Stimulated activated CD4-positive, alpha-beta T cell treated with anti-CD3 and anti-CD28 coated beads, Interleukin-2, amount 100 ng/mL, for 4 hours (primary cell): ENCODE measurements around the gene IRGC.

ENCODE experiments used
- DNase-seq: peaks from one replicate; pipeline ENCODE4 v3.0.0-alpha.2; 2020; ENCODE audit warnings: low read depth

Gene IRGC

DNA sequence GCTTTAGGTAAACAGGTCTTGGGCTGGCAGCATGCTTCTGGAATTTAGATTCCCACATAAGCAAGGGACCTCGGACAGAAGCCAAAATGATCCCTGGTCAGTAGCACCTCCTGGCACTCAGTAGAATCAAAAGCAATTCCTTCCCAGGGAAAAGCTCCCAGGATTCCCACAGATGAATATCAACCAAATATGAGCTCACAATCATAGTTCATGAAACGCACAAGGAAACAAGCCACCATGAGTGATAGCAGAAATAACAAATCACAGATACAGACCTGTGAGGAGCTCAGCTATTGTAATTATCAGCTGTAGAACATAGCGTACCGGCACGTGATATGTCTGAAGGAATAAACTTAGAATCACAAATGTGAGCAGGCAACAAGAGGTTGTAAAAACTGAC, 24.1 kb upstream of the IRGC start:
- DNase-seq, result no peak

DNA sequence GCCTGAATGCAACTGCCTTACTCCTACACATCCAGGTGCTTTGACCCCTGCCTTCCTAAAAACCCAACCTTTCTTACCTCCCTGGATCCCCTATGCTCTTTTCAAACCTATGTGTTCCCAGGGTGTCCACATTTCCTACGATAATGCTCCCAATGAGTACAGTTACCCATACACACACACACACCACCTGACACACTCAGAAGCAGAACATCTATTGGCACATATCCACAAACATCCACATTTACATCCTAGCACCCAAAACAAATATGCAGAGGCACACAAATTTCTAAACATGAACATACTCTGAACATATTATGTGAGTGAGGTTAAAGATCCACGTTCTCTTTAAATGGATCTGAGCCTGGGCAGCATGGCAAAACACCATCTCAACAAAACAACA, 23.5 kb upstream of the IRGC start:
- no peak for DNase-seq

DNA sequence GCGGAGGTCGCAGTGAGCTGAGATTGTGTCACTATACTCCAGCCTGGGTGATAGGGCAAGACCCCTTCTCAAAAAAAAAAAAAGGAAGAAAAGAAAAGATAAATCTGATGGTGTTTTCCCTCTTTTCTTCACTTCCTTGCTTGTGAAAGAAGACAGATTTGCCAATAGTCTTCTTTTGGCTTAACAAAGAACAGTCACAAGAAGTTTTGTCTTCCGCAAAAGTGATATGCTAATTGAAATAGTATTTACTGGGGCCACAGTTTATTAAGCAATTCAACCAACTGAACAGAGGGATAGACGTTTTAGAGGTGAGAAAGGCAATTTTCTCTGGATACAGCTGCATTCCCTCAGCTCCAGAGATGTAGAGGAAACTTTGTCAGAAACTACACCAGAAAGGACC, 23.0 kb upstream of the IRGC start:
- no peak for DNase-seq

DNA sequence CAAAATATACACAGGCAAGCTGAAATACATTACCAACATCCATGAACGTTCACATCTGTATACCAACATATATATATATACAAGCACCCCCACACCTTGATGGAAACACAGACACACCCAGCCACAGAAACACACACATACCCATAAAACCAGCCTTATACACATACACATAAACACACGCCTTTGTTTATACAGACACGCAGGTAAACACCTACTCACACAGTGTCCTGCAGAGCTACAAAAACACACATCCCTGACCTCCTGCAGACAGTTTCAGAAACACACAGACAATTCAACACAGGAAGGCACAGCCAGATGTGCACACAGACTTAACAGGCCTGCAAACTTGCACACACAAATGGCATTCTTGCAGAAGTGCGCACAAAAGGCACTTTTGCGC, 21.3 kb upstream of the IRGC start:
- DNase-seq, result no peak

DNA sequence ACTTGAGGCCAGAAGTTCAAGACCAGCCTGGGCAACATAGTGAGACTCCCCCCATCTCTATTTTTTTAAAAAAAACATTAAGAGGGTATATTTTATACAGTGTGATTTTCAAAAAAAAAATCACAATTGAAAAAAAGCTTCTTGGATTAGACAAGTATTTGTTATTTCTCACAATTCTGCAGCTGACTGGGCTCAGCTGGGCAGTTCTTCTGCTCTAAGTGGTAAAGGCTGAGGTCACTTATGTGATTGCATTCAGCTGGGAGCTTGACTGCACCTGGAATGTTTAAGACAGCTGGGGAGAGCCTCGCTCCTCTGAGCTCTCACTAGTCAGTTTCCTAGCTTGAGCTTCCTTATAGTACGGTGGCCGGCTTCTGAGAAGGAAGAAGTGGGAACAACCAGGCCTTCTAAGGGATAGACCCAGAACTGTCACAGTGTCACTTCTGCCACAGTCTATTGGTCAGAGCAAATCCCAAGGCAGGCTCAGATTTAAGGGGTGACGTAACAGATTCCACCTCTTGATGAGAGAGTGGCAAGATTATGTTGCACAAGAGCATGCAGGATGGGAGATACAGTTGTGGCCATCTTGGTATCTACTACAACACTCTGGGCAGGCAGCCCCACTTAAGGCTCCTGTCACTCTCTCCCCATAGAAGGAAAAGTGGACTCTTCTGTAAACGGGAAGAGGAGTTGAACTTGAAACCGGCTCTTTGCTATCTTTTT, 19.7 kb upstream of the IRGC start:
- no peak for DNase-seq

DNA sequence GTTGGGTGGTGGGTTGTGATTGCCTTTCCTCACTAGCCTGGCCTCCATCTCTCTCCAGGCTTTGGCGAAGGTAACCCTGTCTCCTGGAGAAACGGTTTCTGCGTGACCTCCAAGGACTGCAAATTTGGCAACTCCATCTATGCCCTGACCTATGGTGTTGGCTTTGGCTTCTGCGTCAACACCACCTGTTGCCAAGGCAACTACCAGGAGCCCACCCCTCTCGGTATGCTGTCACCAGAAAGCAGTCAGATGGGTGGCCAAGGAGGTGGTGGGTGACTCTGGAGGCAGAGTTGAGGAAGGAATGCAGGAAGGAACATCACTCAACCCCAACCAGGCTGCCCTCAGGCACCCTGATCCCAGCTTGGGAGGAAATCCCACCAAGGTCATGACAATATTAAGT, 18.6 kb upstream of the IRGC start:
- DNase-seq, result no peak

DNA sequence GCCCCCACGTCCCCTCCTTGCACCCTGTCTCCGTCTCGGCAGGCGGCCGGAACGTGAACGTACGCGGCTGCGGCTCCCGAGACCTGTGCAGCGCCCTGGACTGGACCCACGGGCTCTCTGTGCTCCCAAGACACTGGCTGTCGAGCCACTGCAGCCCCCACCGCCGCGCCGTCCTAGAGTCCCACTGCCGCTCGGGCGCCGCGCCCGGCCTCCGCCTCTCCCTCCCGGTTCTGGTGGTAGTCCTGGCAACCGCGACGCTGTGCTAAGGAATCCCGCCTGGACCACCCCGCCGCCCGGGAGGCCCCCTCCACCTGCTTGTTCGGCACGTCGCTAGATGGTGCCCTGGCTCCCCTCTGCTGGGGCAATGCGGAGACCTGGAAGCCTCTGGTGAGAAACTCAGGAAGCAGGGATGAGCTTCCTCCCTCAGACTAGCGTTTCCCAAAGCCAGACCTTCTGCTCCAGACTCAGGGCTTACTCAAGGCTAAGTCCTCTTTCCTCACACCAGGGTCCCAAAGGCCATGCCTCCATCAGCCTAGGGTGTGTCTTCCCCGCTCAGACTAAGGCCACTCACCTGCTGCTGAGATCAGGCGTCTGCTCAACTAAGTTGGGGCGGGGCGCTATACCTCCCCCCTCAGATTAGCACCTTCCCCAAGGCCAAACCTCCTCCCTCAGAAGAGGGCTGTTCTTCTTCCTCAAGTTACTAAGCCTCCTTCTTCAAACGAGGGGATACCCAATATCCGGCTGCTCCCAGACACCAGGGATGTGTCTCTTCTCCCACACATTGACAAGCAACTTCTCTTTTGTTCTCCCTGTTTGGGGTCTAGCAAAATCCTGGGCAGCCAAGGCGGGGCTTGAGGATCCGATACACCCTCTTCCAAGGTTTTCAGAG, 16.1 kb upstream of the IRGC start:
- DNase-seq, result no peak

DNA sequence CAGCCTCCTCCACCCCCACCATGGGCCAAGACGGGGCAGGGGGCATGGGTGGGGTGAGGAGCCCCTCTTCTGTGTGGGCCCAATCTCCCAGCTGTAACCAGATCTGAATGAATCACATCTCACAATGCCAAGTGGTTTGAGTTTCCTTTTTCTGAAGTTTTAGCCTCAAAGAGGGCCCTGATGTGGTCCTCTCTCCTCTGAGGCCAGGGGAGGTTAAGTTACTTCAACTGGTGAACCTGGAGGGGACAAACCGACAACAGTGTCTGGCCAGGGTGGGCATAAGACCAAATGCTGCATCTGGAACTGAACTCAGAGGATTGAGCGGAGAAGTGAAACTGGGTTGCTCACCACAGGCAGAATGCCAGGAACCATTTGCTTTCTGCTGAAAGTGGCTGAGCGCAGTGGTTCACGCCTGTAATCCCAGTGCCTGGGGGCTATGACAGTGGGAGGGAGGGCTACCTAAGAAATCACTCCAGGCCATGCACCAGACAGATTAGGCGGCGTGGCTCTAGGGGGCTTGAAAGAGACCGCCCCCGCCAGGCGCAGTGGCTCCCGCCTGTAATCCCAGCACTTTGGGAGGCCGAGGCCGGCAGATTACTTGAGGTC, 15.4 kb upstream of the IRGC start:
- DNase-seq, result no peak

DNA sequence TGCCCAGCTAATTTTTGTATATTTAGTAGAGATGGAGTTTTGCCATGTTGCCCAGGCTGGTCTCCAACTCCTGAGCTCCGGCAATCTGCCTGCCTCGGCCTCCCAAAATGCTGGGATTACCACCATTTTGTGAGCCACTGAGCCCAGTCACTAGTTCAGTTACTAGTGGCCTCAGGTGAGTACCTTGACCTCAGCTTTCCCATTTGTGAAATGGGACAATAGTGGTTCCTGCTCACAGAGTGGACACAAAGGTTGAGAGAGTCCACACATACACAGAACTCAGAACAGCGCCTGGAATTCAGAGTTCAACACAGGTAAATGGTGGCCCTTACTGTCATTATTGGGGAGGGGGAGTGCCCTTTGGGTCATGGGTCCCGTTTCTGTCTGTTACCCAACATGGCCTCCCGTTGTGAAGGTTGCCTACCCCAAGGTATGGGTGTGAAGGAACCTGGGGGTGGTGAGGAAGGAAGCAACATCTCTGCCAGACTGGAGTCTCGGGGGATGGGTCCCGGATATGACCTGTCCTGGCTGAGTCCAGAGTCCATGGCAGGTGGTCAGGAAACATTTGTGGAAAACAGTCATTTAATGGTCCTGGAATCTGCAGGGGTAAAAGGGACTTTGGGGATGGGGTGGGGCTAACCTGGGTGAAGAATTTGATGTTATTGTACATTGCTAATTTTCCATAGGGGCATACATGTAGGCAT, 11.7 kb upstream of the IRGC start:
- no peak for DNase-seq

DNA sequence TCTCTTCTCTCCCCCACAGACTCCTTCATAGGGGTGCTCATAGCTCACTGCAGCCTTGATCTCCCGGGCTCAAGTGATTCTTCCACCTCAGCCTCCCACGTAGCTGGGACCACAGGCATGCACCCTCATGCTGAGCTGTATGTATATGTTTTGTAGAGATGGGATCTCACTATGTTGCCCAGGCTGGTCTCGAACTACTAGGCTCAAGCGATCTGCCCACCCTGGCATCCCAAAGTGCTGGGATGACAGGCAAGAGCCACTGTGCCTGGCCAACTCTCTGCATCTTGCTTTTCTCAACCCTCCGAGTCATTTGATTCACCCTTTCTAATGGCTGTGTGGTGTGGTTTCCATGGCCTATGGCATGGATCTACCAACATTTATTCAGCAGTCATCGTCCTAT, 10.1 kb upstream of the IRGC start:
- no peak for DNase-seq

DNA sequence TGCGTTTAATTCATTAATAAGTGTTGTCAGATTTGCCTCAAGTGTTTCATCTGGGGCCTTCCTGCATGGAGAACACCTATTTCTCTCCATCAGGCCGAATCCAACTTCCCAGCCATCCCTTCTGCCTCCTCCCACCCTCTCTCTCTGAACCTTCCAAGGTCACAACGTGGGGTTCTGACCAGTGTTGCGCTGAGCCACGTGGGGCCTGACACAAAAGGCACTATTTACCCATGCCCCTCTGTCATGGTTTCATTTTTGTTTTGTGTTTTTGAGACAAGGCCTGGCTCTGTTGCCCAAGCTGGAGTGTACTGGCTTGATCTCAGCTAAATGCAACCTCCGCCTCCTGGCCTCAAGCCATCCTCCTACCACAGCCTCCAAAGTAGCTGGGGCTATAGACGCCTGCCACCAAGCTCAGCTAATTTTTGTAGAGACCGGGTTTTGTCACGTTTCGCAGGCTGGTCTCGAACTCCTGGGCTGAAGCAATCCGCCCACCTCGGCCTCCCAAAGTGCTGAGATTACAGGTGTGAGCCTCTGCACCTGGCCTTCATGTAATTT, 8.6 kb upstream of the IRGC start:
- no peak for DNase-seq

DNA sequence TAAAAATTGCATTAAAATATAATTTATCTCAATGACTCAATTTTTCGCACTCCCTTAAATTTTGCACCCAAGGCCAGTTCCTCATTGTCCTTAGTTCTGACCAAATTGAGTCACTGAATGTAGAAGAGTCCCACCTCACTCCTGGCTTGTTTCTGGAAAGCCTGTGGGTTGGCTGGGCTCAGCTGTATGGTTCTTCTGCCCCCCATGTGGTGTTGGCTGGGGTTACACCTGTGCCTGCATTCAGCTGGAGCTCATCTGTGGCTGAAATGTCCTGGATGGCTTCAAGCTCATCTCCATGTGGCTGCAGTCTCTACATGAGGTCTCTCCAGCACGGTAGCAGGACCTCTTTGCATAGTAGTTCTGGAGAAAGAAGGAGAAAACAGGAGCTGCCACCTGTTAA, 7.2 kb upstream of the IRGC start:
- no peak for DNase-seq

DNA sequence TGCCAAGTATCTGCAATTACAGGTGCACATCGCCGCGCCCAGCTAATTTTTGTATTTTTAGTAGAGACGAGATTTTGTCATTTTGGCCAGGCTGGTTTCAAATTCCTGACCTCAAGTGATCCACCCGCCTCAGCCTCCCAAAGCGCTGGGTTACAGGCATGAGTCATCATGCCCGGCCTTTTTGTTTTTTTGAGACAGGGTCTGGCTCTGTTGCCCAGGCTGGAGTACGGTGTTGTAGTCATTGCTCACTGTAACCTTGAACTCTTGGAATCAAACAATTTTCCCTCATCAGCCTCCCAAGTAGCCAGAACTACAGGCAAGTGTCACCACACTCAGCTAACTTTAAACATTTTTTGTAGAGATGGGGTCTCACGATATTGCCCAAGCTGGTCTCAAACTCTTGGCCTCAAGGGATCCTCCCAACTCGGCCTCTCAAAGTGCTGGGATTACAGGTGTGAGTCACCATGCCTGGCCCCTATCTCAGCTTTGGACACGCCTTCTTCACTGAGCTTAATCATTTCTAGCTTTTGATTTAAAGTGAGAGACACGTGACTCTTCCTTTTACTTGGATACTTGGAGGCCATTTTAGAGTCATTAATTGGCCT, 4.0 kb upstream of the IRGC start:
- no peak for DNase-seq

DNA sequence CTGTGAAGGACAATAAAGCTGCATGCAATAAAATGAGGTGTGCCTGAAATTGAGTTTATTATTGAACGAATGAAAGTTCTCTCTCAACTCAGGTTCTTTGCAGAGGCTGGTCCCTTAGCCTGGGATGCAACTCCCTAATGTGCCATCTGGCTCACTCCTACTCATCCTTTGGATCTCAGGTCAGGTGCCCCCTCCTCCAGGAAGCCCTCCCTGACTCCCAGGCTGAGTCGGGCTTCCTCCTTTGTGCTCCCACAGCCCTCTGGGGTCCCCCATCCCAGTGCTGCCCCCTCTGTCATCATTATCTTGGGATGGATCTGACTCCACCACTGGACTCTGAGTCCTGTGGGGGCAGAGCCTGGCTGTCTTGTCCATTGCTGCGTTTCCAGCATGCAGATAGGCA, 2.7 kb upstream of the IRGC start:
- no peak for DNase-seq

DNA sequence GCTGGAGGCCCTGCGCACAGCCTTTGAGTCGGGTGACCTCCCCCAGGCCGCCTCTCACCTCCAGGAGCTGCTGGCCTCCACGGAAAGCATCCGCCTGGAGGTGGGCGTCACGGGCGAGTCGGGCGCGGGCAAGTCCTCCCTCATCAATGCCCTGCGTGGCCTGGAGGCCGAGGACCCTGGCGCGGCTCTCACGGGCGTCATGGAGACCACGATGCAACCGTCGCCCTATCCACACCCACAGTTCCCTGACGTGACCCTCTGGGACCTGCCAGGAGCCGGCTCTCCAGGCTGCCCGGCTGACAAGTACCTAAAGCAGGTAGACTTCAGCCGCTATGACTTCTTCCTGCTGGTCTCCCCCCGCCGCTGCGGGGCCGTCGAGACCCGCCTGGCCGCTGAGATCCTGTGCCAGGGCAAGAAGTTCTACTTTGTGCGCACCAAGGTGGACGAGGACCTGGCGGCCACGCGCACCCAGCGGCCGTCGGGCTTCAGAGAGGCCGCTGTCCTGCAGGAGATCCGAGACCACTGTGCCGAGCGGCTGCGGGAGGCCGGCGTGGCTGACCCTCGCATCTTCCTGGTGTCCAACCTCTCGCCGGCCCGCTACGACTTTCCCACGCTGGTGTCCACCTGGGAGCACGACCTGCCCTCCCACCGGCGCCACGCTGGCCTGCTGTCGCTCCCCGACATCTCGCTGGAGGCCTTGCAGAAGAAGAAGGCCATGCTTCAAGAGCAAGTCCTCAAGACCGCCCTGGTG, 2.9 kb downstream of the IRGC start:
- no peak for DNase-seq

DNA sequence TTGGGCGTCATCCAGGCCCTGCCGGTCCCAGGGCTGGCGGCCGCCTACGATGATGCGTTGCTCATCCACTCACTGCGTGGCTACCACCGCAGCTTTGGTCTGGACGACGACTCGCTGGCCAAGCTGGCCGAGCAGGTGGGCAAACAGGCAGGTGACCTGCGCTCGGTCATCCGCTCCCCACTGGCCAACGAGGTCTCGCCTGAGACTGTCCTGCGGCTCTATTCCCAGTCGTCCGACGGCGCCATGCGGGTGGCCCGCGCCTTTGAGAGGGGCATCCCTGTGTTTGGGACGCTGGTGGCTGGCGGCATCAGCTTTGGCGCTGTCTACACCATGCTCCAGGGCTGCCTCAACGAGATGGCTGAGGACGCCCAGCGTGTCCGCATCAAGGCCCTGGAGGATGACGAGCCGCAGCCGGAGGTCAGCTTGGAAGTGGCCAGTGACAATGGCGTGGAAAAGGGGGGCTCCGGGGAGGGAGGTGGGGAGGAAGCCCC, 3.5 kb downstream of the IRGC start:
- no peak for DNase-seq

DNA sequence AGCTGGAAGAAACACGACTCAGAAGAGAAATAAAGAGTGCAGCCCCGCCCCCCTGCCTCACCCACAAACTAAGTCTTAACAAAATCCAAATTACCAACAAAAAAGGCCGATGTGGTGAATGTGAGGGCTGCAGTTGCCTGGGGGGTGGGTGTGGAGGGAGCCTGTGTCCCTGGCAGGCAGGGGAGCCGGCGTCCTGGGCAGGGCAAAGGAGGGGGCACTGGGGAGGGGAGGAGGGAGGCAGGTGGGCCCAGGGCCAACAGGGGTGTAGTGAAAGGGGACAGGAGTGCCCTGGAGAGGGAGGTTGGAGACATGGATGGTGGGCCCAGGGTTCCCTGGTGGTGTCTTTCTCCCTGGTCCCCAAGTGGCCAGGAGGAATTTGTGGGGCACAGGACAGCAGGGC, 4.0 kb downstream of the IRGC start:
- no peak for DNase-seq

DNA sequence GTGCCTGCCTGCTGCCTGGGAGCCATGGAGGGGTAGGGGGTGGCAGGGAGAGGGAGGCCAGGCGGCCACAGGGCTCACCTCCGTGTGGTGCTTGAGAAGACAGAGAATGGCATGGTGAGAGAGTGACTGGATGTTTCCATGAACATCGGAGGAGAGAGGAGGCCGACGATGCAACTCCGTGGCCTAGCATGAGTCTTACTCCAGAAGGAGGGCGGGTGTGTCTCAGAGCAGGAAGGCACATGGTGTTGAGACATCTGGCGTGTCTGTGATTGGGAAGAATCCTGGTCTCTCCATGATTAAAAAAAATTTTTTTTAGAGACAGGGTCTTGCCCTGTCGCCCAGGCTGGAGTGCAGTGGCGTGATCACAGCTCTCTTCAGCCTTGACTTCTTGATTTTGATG, 5.1 kb downstream of the IRGC start:
- no peak for DNase-seq

DNA sequence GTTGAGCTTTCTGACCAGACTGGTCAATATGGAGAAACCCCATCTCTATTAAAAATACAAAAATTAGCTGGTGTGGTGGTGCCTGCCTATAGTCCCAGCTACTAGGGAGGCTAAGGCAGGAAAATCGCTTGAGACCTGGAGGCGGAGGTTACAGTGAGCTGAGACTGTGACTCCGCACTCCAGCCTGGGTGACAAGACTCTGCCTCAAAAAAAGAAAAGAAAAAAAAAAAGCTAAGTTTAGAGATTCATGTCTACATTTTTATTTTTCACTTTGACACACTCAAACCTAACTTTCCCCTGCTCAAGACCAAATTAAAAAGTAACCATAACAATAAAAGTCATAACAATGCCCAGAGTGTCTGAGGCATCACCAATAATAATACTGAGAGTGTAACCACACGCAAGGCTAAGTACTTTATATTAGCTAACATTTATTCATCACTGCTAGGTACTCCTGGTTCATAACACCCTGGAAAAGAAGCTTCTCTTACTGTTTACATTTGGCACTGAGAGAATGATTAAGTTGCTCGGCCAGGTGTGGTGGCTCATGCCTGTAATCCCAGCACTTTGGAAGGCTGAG, 5.7 kb downstream of the IRGC start:
- no peak for DNase-seq

DNA sequence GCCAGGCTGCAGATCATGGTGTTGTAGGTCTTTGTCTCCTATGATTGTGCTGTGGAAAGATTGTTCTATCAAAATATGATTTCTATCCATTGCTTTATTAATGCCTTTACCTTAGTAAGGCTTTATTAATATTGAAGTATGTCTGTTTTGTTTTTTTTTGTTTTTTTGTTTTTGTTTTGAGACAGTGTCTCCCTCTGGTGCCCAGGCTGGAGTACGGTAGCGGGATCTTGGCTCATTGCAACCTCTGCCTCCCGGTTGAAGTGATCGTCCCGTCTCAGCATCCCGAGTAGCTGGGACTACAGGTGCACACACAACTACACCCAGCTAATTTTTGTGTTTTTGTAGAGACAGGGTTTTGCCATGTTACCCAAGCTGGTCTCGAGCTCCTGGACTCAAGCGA, 7.7 kb downstream of the IRGC start:
- DNase-seq, result no peak

DNA sequence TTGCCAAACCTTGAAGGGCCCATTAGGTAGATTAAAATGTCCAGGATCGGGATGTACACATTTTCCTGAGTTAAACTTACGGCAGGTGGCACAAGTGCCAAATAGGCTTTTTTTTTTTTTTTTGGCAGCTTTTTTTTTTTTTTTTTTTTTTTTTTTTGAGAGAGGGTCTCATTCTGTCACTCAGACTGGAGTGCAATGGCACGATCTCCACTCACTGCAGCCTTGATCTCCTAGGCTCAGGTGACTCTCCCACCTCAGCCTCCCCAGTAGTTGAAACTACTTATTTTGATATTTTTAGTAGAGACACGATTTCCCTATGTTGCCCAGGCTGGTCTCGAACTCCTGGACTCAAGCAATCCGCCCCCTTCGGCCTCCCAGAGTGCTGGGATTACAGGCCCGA, 9.0 kb downstream of the IRGC start:
- DNase-seq, result no peak
